NCI-H1694 treated with DMSO at 0.1 percent for 48 hours (cell line): Measurements from ENCODE around the gene TMEM223.
A peak's percentile ranks its signal among the peaks of the same experiment; 100 is the strongest.
"Not testable (repeated sequence)": the region's sequence is repeated elsewhere in the genome, so short reads cannot be mapped to it uniquely, and the experiment has no call there.

Experiments used
- DNase-seq: peaks from one replicate; lab custom pipeline; 2025; lab: John Stamatoyannopoulos, UW

Gene TMEM223, protein sequence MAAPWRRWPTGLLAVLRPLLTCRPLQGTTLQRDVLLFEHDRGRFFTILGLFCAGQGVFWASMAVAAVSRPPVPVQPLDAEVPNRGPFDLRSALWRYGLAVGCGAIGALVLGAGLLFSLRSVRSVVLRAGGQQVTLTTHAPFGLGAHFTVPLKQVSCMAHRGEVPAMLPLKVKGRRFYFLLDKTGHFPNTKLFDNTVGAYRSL

DNA sequence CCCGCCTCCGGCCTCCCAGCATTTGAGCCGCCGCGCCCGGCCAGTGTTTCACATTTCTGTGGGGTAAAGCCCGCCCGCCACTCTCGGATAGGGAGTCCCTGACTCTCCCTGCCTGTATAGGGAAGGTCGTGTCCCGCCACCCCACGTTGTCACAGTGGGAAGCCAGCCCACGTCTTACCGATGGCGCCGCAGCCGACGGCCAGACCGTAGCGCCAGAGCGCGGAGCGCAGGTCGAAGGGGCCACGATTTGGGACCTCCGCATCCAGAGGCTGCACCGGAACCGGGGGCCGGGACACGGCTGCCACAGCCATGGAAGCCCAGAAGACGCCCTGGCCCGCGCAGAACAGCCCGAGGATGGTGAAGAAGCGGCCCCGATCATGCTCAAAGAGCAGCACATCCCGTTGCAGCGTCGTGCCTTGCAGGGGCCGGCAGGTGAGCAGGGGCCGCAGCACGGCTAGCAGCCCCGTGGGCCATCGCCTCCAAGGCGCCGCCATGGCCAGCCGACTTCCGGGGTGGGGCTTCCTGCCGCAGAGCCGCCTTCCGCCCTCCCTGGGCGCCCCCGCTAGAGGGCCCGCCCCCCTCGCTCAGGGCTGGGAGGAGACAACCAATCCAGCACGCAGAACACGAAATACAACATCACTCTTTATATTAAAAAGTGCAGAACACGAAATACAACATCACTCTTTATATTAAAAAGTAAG, at the start of gene TMEM223:
Gene TMEM223, minus strand, starts transcription at position 506 of the 701 bp plus-strand sequence. Its CDS starts 12 bp downstream, at position 494.
- DNase-seq, result peak; percentile 43

DNA sequence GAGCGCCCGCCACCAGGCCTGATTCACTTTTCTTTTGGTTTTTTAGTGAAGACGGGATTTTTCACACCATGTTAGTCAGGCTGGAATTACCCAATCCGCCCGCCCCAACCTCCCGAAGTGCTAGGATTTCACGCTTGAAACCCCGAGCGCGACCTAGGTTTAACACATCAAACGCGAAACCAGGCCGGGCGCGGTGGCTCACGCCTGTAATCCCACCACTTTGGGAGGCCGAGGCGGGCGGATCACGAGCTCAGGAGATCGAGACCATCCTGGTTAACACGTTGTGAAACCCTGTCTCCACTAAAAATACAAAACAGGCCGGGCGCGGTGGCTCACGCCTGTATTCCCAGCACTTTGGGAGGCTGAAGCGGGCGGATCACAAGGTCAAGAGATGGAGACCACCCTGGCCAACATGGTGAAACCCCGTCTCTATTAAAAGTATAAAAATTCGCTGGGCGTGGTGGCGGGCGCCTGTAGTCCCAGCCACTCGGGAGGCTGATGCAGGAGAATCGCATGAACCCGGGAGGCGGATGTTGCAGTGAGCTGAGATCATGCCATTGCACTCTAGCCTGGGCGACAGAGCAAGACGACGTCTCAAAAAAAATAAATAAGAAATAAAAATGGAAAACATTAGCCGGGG, 49.0 kb upstream of the TMEM223 start:
- DNase-seq, result not testable (repeated sequence)

DNA sequence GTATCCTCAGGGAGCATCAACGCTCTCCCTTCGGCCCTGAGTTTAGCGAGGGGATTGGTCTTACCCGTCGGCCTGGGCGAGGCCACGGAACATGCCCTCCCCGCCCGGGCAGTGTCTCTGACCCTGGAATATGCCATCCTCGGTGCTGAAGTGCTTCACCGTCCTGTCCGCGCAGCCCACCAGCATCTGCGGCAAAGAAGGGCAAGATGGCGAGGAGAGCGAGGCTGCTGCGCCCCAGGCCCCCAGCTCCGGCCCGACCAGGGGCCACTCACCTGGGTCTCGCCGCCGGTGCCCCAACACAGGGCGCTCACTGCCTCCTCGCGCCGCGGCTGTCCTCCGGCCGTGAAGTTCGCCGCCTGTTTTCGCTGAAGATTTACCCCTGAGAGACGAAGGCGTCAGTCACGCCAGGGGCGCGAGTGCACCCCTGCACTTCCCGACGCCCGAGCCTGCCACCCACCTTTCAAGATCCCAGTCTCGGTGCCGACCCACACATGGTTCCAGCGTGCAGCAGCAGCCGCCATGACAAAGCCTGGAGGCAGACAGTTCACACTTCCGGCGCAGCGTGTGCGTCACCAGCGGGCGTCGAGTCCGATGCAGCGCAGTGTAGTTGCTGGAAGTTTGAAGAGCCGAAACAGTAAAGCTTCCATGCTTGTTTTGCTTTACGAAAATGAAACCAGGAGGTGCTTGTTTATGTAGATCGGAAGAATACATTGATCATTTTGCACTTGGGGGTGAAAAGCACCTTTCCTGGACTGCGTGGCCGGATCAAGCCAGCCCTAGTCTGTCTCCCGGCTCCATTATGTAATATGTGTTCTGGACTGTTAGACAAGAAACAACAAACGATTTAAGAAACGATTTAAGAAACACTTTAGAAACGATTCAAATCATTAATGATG, 47.5 kb upstream of the TMEM223 start, which contains the start of gene WDR74:
Gene WDR74, minus strand, starts transcription at position 541 of the 896 bp plus-strand sequence. Its CDS starts 20 bp downstream, at position 521.
- DNase-seq, result peak; percentile 77

DNA sequence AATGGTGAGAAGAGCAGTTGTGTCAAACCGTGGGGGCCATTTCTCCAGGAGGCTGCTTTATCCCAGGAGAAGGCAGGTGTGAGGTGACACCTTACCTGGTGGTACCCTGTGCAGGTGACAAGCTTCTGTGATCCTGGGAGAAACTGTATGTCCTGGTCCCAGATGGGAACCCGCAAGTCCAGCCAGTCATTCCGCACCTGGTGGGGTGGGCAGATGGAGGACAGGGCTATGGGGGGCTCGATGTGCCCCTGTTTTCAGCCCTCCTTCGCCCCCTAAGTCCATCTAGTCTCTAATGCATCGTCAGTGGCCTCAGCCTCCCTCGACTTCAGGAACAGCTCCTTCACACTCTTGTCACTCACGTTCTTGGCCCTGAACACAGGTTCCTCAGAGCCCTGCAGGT, 43.5 kb upstream of the TMEM223 start:
- DNase-seq, result no peak

DNA sequence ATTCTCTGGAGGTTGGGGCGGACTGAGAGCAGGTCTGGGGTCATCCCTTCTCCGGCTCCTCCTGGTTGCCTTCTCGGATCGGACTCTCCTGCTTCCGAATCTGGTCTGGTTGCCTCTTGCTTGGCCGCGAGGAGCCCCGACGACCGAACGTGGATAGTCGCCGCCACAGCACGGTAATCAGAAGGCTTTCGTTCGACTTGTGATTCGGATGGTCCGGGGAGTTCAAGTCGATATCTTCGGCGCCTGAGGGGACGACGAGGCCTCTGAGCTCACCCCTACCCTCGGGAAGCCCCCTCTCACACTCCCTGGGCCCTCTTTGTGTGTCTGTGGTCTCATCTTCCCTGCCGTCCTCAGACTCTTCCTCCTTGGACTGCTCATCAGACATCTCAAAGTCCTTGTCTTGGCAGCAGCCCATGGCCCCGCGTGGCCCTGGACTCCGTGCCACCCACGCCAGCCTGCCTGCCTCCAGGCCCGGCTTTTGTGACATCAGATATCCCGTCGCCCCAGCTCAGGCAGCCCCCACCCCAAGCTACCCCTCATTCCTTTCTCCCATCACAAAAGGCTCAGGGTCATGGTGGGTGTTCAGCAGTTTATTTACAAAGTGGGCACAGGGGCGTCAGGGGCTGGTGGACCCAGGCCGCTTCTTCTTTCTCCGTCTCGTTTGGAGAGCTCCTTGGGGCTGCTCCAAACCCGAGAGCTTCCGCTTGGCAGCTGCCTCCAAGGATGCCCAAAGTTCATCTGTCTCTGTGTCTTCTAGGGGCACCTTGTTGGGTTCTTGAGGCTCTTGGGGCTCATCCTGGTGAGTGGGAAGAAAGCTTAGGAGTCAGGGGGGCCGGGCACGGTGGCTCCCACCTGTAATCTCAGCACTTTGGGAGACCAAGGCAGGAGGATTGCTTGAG, 40.8 kb upstream of the TMEM223 start, which contains the start of gene TEX54:
Gene TEX54, minus strand, starts transcription at position 506 of the 899 bp plus-strand sequence.
- no peak for DNase-seq

DNA sequence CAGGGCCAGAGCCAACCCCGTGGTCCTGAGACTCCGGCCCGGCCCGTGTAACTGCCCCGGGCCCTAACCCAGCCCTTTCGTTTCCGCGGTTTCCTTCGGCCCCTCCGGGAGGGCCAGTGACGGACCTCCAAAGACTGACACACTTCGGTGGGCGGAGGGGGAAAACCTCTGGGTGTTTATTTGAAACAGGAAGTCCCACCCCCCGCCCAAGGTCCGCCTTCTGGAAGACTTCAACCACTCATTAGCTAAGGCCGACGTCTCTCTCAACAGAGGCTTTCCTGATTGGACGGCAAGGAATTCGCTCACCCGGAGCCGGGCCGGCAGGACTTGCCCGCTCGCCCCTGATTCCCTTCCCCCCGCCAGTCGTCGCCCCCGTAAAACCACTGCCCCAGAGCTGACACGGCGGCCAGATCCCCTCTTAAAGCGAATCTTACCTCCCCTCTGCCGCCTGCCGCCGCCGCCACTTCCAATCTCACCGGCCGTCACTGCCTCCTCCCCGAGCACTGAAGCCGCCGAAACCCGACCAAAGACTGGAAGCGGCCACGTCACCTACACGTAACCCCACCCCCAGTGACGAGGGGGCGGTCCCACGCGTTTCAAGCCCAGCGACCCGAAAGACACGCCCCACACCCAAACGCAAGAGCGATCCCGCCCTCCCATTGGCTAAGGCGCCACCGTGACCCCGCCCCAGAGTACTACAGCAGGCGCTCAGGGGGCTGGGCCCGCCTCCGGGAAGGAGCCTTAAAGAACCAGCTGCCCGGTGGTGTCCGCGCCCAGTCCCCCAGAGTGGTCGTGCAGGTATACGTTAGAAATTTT, 39.9 kb upstream of the TMEM223 start, which contains the start of gene STX5:
Gene STX5, minus strand, starts transcription at position 532 of the 816 bp plus-strand sequence. CDS start 808 bp downstream, outside the sequence.
- DNase-seq, result peak; percentile 89

DNA sequence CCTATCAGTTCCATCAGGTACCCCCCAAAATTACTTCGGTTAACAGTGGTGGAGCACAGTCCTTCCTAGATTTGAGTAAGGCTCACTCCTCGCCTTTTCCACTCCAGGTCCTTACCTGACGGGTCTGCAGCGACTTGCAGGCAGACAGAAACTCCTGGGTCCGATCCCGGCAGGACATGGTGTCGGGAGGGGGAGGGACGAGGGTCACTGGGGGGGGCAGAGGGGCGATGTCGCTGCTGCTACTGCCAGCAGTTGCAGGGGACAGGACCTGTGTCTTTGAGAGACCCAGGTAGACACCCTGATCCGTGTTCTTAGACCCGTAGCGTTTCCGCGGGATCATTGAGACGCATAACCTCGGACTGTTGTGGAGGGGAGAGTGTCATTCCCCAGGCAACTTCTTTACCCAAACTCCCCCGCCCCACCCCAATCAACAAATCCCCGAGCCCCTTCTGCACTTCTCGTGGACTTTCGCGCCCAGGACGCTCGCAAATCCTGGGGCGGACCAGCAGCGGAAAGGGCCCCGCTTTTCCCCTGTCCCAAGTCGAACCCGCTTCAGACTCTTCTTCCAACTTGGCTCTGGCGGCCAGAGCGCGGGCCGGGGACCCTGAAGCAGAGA, 39.2 kb upstream of the TMEM223 start:
- no peak for DNase-seq

DNA sequence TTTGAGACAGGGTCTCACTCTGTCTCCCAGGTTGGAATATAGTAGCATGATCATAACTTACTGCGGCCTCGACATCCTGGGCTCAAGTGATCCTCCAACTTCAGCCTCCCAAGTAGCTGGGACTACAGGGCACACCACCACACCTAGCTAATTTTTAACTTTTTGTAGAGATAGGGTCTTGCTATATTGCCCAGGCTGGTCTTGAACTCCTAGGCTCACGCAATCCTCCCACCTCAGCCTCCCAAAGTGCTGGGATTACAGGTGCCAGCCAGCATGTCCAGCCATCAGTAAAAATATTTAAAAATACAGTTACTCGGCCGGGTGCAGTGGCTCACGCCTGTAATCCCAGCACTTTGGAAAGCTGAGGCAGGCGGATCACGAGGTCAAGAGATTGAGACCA, 36.3 kb upstream of the TMEM223 start:
- DNase-seq, result not testable (repeated sequence)

DNA sequence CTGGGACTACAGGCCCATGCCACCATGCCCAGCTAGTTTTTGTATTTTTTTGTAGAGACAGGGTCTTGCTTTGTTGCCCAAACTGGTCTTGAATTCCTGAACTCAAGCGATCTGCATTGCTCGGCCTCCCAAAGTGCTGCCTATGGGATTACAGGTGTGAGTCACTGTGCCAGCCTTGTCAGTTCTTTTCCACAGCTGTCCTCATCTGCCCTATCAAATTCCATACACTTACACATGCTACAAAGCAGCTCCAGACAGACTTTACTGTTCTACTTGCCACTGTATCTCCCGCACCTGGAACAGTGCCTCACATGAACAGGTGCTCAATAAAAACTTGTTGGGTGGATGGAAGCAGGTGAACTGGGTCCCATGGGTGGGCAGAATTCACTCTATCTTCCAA, 31.9 kb upstream of the TMEM223 start:
- no peak for DNase-seq

DNA sequence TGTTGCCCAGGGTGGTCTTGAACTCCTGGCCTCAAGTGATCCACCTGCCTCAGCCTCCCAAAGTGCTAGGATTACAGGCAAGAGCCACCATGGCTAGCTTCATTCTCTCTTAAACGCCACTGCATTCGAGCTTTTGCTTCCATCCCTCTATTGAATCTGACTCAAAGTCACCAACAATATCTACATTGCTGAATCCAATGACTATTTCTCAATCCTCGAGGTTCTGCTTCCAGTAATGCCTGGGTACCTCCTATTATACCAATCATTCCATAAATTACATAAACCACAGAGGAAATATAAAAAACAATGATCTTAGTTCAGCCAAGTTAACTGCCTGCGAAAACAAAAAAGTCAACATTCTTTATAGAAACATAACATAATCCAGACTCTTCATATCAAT, 25.3 kb upstream of the TMEM223 start:
- no peak for DNase-seq

DNA sequence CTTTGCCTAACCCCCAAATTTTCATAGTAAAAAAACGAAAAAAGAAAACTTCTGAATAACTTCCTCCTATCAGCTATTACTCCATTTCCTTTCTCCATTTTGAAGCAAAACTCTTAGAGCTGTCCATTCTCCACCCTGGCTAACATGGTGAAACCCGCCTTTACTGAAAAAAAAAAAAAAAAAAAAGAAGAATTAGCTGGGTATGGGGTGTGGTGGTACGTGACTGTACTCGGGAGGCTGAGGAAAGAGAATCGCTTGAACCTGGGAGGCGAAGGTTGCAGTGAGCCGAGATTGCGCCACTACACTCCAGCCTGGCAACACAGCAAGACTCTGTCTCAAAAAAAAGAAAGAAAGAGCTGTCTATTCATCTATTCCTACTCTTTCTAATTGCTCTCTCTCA, 24.8 kb upstream of the TMEM223 start:
- DNase-seq, result no peak

DNA sequence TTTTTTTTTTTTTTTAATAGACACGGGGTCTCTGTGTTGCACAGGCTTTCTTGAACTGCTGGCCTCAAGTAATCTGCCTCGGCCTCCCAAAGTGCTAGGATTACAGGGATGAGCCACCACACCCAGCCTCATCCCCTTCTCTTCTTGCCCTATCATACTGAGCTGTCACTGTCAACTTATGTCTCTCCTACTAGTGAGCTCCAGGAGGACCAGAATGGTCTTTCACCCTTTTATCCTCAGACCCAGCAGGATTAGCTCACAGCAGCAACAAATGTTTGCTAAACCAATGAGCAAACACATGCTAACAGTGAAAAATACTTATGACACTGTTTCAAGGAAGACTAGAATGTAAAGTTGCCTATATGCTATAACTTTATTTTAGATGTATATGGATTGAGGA, 19.9 kb upstream of the TMEM223 start:
- no peak for DNase-seq

DNA sequence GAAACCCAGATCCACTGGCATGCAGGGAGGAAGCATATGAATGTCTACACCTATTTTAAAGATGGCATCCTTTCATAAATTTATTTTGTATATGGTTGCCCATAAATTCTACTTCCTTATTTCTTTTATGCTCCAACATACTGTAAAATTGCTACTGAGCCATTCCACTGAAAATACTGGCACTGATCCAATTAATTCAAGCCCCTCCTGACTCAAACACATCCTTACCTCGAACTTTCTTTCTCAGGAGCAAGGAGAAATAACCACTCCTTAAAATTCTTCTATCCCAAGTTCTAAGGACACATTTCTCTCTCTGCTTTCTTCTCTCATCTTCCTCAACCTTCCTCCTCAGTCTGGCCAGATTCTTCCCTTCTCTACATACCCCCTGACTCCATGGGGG, 18.9 kb upstream of the TMEM223 start:
- DNase-seq, result no peak

DNA sequence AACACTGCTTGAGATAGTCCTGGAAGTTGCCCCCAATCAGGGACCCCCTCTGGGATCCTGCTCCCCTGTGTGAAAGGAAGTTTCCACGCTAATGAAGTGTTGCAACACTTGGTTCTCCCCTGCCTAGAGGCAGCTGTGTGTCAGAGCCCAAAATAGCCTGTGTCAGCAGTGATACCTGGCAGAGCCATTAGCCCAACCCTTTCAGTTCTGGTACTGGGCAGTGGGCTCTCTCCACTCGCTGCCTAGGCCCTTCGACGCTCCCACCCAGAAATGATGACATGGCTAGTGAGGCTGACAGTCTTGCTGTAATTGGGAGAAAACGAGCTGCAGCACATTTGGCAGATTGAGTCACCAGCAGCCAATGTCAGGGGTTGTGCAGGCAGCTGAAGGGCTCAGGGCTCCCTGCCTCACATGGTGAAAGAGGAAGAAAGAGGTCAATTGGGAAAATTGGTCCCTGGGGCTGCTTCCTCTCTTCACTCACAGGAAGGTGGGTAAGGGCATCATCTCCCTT, 14.9 kb upstream of the TMEM223 start:
- DNase-seq, result no peak

DNA sequence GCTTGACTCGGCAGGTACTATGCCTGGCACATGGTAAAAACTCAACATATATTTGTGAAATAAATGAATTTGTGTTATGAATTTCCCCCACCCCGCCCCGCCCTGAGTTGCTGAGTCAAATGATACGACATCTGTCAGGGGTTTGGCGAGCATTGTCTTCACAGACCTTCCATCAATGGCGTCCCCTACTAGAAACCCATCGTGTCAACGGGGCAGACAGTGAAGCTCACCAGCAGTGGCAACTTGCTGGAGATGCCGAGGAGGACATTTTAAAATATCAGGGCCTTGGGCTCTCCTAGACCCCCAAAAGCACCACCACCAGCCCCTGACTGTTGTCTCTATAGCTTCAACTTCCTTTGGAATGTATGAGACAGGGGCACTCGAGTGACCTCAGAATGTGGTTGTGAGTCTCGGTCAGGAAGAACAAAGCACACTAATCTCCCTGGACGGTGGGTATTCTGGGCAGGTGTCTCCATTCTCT, 14.2 kb upstream of the TMEM223 start:
- DNase-seq, result no peak

DNA sequence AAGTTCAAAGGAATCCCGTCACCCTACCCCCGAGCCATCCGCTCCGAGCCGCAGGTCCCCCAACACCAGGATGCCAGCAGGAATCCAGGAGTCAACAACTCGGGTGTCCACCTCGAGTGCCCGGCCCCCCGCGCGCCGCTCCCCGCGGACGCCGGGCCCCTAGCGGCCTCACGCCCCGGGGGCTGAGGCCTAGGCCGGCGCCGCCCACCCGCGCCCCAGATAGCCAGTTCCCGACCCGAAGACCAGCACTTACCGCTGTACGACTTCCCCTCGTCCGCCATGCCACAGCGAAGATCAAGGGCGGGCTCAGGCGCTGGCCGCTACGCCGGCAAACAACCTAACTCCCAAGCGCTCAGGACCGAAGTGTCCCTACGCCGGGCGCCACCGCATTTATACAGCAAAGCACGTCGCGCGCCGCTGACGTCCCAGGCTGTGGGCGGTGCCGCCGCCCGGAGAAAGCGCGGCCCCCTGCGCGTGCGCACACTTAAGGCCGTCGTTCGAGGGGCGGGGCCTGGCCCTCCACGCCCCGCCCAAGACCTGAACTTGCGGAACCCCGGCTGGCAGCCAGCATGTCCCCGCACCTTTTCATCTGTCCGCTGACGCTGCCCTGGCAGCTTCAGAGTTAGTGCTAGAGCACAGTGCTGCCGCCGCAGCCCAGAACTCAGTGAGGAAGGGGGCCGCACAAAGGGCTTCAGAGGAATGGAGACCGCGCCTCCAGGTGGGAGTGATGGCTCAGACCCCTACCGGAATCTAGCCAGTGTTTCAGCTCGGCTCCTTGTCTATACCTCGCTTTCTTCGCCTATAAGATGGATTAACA, 13.5 kb upstream of the TMEM223 start, which contains the start of gene NXF1:
Gene NXF1, minus strand, starts transcription at position 365 of the 817 bp plus-strand sequence. Its CDS starts 84 bp downstream, at position 281.
- peak; percentile 77 for DNase-seq

DNA sequence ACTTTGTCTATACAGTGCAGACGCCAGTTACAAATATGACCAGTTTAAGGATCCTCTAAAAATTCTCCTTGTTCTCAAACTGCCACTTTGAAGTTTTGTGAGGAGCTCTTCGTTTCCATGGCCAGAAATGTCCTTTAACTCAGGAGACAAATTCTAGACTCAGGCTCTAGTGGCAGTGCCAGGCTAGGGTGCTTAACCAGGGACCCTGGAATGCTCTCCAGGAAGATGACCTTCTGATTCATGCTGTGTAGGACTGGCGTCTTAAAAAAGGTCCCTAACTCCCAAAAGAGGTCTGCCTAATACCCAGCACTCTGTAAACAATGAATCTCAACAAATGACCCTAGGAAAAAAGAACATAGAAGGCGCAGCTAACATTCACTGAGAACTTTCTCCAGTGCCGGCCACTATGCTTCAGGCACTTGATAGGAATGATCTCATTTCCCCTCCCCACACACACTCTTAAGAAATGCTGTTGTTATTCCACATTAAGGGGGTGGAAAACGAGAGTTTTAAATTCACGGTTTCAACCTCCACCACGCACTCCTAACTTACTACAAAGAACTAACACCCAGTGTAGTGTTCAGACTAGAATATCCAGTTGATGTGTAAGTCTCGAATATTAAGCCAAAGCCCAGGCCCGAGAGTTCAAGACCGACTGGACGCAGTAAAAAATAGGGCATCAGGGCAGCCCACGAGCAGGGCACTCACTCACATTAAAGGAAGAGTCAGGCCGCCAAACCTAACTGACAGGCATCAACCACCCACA, 12.7 kb upstream of the TMEM223 start:
- DNase-seq, result no peak
